ENCODE measurements around the gene PDZD7.
A peak's percentile ranks its signal among the peaks of the same experiment; 100 is the strongest.

The PDZD7 gene

GRCh38 chr10:101031128-101031795, at the start of gene PDZD7, which contains the start of gene SFXN3:
TSS of gene PDZD7 (minus strand) at chr10:101031129. CDS start at chr10:101030219, 910 bp downstream.
TSS of gene SFXN3 (plus strand) at chr10:101031234. CDS start at chr10:101034695, 3,461 bp downstream.
- peak; percentile 76 to 87 for DNase-seq

- no peak for DNase-seq
Measured at GRCh38 chr10:101079874-101080273, 48.9 kb upstream of the PDZD7 start.

GRCh38 chr10:101076630-101077029, 45.7 kb upstream of the PDZD7 start:
- DNase-seq: no peak

GRCh38 chr10:101075775-101076174, 44.8 kb upstream of the PDZD7 start:
- DNase-seq: no peak

GRCh38 chr10:101073631-101074030, 42.7 kb upstream of the PDZD7 start:
- no peak for DNase-seq

- no peak for DNase-seq
Measured at GRCh38 chr10:101072923-101073322, 42.0 kb upstream of the PDZD7 start.

- no peak for DNase-seq
Measured at GRCh38 chr10:101071885-101072433, 41.0 kb upstream of the PDZD7 start.

- DNase-seq: no peak
Measured at GRCh38 chr10:101071267-101071884, 40.4 kb upstream of the PDZD7 start.

GRCh38 chr10:101070098-101070497, 39.2 kb upstream of the PDZD7 start:
- DNase-seq: no peak

GRCh38 chr10:101069441-101069840, 38.5 kb upstream of the PDZD7 start:
- no peak for DNase-seq

- DNase-seq: peak in 1 of 2 experiments; percentile 4
Measured at GRCh38 chr10:101067356-101068083, 36.6 kb upstream of the PDZD7 start.

- no peak for DNase-seq
Measured at GRCh38 chr10:101066896-101067355, 36.0 kb upstream of the PDZD7 start.

GRCh38 chr10:101066146-101066895, 35.4 kb upstream of the PDZD7 start:
- DNase-seq: no peak

GRCh38 chr10:101065481-101066145, 34.7 kb upstream of the PDZD7 start:
- no peak for DNase-seq

- DNase-seq: no peak
Measured at GRCh38 chr10:101064415-101065030, 33.6 kb upstream of the PDZD7 start.

GRCh38 chr10:101063548-101064414, 32.9 kb upstream of the PDZD7 start:
- no peak for DNase-seq

- no peak for DNase-seq
Measured at GRCh38 chr10:101063050-101063525, 32.2 kb upstream of the PDZD7 start.

GRCh38 chr10:101062232-101063049, 31.5 kb upstream of the PDZD7 start:
- DNase-seq: no peak

- no peak for DNase-seq
Measured at GRCh38 chr10:101061624-101062231, 30.8 kb upstream of the PDZD7 start, which contains the start of gene KAZALD1. TSS of gene KAZALD1 (plus strand) at chr10:101061989. CDS start at chr10:101062593, 604 bp downstream.

Data from cerebellar nuclear complex (tissue), 1 donor.